ENCODE results near the gene ITGA6. TPM values are rescaled to one million over a fixed set of nuclear protein-coding genes. Genes with fewer than 3 reads are reported as not detected.

Gene ITGA6
- total RNA-seq, 1 donor from 2014 or later = 35.3 TPM

DNA sequence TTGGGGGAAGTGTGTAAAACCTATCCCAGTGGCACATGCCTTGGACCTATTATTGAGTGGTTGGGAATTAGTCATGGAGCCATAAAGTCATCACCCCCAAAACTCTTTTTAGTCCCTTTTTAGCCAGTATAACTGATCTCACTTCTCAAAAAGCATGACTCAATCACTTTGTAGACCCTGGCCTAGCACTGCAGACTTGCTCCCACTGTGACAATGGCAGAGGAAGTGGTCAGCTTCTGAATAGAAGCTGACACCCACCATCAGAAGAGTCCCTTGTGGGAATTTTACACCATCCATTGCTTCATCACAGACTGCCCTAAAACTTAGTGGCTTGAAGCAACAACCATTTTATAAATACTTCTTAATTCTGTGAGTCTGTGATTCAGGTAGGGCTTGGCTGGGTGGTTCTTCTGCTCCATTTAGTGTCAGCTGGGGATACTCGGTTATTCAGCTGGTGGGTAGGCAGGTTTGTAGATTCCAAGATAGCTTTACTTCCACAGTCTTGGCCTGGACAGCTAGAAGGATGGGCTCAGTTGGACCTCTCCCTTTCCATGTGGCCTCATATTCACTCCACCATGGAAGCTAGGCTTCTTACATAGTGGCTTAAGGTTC lies 10.8 kb upstream of the ITGA6 start:
- Mint-ChIP-seq H3K27ac (ENCODE audit: unreplicated experiment) (no peak overlapping the region), H3K4me1 (ENCODE audit: low read depth, unreplicated experiment) (no peaks in the 10 kb centered on the region), H3K9me3 (ENCODE audit: unreplicated experiment) (peaks cover 6% of the 10 kb centered on the region), H3K4me3 (ENCODE audit: unreplicated experiment) (no peak overlapping the region), H3K27me3 (ENCODE audit: low read depth, unreplicated experiment) (peaks cover 13% of the 10 kb centered on the region), H3K36me3 (ENCODE audit: low read depth, unreplicated experiment) (no peaks in the 10 kb centered on the region)
- Histone ChIP-seq H2AFZ (ENCODE audit: low read depth, low read length) (no peak overlapping the region), H3K36me3 (ENCODE audit: insufficient read depth, low read length) (no peaks in the 10 kb centered on the region), H3K27ac (ENCODE audit: low read depth, low read length) (no peak overlapping the region), H4K20me1 (ENCODE audit: insufficient read depth, low read length) (no peaks in the 10 kb centered on the region), H3K4me1 (ENCODE audit: insufficient read depth, low read length) (no peaks in the 10 kb centered on the region), H3K27me3 (ENCODE audit: insufficient read depth, low read length) (no peaks in the 10 kb centered on the region), H3K4me3 (ENCODE audit: insufficient read depth, low read depth, low read length) (no peak overlapping the region), H3K79me2 (ENCODE audit: insufficient read depth, low read length) (no peaks in the 10 kb centered on the region), H3K9ac (ENCODE audit: low read length) (no peak overlapping the region), H3K9me3 (ENCODE audit: insufficient read depth, low read depth, low read length) (no peaks in the 10 kb centered on the region), H3K4me2 (ENCODE audit: low read length) (no peak overlapping the region)
- DNase-seq (ENCODE audit: low read depth) (no peak), FAIRE-seq (no peak)
- TF ChIP-seq EZH2 (IDR thresholded peaks at IDR 0.05; ENCODE audit: insufficient read depth, low read length) = no peak
- no peak for TF ChIP-seq CTCF (IDR thresholded peaks at IDR 0.05; ENCODE audit: insufficient read depth, low read depth, low read length)

- FAIRE-seq = no peak
- no peak for DNase-seq (ENCODE audit: low read depth)
- H3K27me3 ChIP-seq (ENCODE audit: insufficient read depth, low read length) = no peaks in the 10 kb centered on the region
- Mint-ChIP-seq H3K27ac (ENCODE audit: unreplicated experiment) (no peak overlapping the region), H3K4me1 (ENCODE audit: low read depth, unreplicated experiment) (no peaks in the 10 kb centered on the region), H3K4me3 (ENCODE audit: unreplicated experiment) (no peak overlapping the region), H3K27me3 (ENCODE audit: low read depth, unreplicated experiment) (peaks cover 14% of the 10 kb centered on the region), H3K36me3 (ENCODE audit: low read depth, unreplicated experiment) (no peaks in the 10 kb centered on the region), H3K9me3 (ENCODE audit: unreplicated experiment) (peaks cover 6% of the 10 kb centered on the region)
- H3K9ac ChIP-seq (ENCODE audit: low read length) = no peak overlapping the region
- TF ChIP-seq CTCF (IDR thresholded peaks at IDR 0.05; ENCODE audit: insufficient read depth, low read depth, low read length) (no peak), EZH2 (IDR thresholded peaks at IDR 0.05; ENCODE audit: insufficient read depth, low read length) (no peak)
- no peaks in the 10 kb centered on the region for H3K79me2 ChIP-seq (ENCODE audit: insufficient read depth, low read length)
- H3K4me1 ChIP-seq (ENCODE audit: insufficient read depth, low read length) = no peaks in the 10 kb centered on the region
- H2AFZ ChIP-seq (ENCODE audit: low read depth, low read length) = no peak overlapping the region
- H3K9me3 ChIP-seq (ENCODE audit: insufficient read depth, low read depth, low read length) = no peaks in the 10 kb centered on the region
- no peaks in the 10 kb centered on the region for H4K20me1 ChIP-seq (ENCODE audit: insufficient read depth, low read length)
- no peak overlapping the region for H3K4me3 ChIP-seq (ENCODE audit: insufficient read depth, low read depth, low read length)
- H3K36me3 ChIP-seq (ENCODE audit: insufficient read depth, low read length) = no peaks in the 10 kb centered on the region
- no peak overlapping the region for H3K4me2 ChIP-seq (ENCODE audit: low read length)
- no peak overlapping the region for H3K27ac ChIP-seq (ENCODE audit: low read depth, low read length)
Measured at GRCh38 chr2:172420216-172420615, 7.2 kb upstream of the ITGA6 start.

DNA sequence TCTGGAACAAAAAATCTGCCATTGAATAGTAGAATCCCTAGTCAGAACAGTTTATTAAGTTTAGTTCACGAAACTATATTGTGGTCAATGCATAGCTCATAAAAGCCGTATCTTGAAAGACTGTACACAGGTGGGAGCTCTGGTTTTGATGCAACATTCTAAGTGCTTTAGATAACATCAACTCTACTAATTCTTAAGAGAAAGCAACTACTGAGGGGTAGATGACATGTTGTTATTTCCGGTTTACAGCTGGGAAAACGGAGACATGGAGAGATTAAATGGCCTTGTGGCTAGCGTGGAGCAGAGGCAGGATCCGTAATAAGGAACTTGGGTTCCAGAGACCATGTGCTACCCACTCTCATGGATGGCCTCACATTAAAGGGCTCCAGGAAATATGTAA lies 4.2 kb upstream of the ITGA6 start:
- no peak overlapping the region for H2AFZ ChIP-seq (ENCODE audit: low read depth, low read length)
- TF ChIP-seq EZH2 (IDR thresholded peaks at IDR 0.05; ENCODE audit: insufficient read depth, low read length) = no peak
- TF ChIP-seq CTCF (IDR thresholded peaks at IDR 0.05; ENCODE audit: insufficient read depth, low read depth, low read length) = no peak
- peaks cover 6% of the 10 kb centered on the region for H3K9me3 Mint-ChIP-seq (ENCODE audit: unreplicated experiment)
- H4K20me1 ChIP-seq (ENCODE audit: insufficient read depth, low read length) = no peaks in the 10 kb centered on the region
- H3K27me3 Mint-ChIP-seq (ENCODE audit: low read depth, unreplicated experiment) = peaks cover 25% of the 10 kb centered on the region
- no peaks in the 10 kb centered on the region for H3K9me3 ChIP-seq (ENCODE audit: insufficient read depth, low read depth, low read length)
- FAIRE-seq (no peak), DNase-seq (ENCODE audit: low read depth) (no peak)
- peaks cover 4% of the 10 kb centered on the region for H3K27me3 ChIP-seq (ENCODE audit: insufficient read depth, low read length)
- no peak overlapping the region for H3K27ac ChIP-seq (ENCODE audit: low read depth, low read length)
- H3K4me1 Mint-ChIP-seq (ENCODE audit: low read depth, unreplicated experiment) = no peaks in the 10 kb centered on the region
- no peak overlapping the region for H3K4me3 Mint-ChIP-seq (ENCODE audit: unreplicated experiment)
- no peak overlapping the region for H3K4me3 ChIP-seq (ENCODE audit: insufficient read depth, low read depth, low read length)
- H3K27ac Mint-ChIP-seq (ENCODE audit: unreplicated experiment) = no peak overlapping the region
- no peaks in the 10 kb centered on the region for H3K79me2 ChIP-seq (ENCODE audit: insufficient read depth, low read length)
- H3K36me3 ChIP-seq (ENCODE audit: insufficient read depth, low read length) = no peaks in the 10 kb centered on the region
- H3K36me3 Mint-ChIP-seq (ENCODE audit: low read depth, unreplicated experiment) = no peaks in the 10 kb centered on the region
- no peak overlapping the region for H3K4me2 ChIP-seq (ENCODE audit: low read length)
- no peak overlapping the region for H3K9ac ChIP-seq (ENCODE audit: low read length)
- H3K4me1 ChIP-seq (ENCODE audit: insufficient read depth, low read length) = peaks cover 5% of the 10 kb centered on the region

Data from astrocyte (in vitro differentiated cells and primary cell).